Testis (tissue), 2 donors: Measurements from ENCODE around the gene NKAIN4.

ENCODE experiments used
- POLR2A ChIP-seq: fragments of 450-650 bp; IDR thresholded peaks from one replicate; pipeline ENCODE4 v1.6.1; 2017; ENCODE audit warnings: antibody characterized with exemption, mild to moderate bottlenecking, moderate library complexity
- TF ChIP-seq, protein P1 (sequence below), 3 experiments: fragments of 450-650 bp in 2 of 3; fragments of 200-600 bp in 1 of 3; sonication (generic) in 1 of 3; IDR thresholded peaks; one replicate each; pipeline ENCODE4 v1.5.1; 2016 to 2019; ENCODE audit warnings: antibody characterized with exemption in 3 of 3, mild to moderate bottlenecking in 2 of 3, moderate library complexity in 1 of 3

DNA sequence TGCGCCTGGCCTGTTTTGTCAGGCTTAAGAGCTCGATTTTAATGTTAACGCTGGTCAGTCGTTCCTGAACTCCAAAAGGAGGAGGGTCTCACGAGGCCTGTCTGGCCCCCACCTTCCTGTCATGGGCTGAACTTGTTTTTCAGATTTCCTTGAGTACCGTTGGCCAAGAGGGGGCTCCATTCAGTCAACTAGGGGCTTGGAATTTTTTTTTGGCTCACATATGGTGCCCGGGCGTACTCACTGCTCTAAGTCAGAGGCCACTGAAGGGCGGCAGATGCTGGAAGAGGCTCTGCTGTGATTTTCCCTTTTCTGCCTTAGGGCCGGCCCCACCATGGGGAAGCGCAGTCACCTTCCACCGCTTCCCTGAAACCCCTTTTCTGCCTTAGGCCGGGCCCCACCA, 25.5 kb downstream of the NKAIN4 start:
- TF ChIP-seq, protein P1, sequence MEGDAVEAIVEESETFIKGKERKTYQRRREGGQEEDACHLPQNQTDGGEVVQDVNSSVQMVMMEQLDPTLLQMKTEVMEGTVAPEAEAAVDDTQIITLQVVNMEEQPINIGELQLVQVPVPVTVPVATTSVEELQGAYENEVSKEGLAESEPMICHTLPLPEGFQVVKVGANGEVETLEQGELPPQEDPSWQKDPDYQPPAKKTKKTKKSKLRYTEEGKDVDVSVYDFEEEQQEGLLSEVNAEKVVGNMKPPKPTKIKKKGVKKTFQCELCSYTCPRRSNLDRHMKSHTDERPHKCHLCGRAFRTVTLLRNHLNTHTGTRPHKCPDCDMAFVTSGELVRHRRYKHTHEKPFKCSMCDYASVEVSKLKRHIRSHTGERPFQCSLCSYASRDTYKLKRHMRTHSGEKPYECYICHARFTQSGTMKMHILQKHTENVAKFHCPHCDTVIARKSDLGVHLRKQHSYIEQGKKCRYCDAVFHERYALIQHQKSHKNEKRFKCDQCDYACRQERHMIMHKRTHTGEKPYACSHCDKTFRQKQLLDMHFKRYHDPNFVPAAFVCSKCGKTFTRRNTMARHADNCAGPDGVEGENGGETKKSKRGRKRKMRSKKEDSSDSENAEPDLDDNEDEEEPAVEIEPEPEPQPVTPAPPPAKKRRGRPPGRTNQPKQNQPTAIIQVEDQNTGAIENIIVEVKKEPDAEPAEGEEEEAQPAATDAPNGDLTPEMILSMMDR (IDR thresholded peaks at IDR 0.05): no peak
- no peak for TF ChIP-seq POLR2A
